Measurements from ENCODE around the gene ADAMTSL1. TPM values are rescaled to one million over a fixed set of nuclear protein-coding genes. Genes with fewer than 3 reads are reported as not detected.

Gene ADAMTSL1
- total and polyA plus RNA-seq, 4 donors: 0.31 to 3.4 (median 1.9) TPM

GRCh38 chr9:18606281-18606680 is 132.3 kb downstream of the ADAMTSL1 start:
- Histone ChIP-seq H3K9ac (ENCODE audit: low read depth in 1 of 2, low read length in 2 of 2) (no peak overlapping the region), H3K9me3 (ENCODE audit: control insufficient read depth in 4 of 4, low read length in 3 of 4) (no peaks in the 10 kb centered on the region), H3K4me3 (ENCODE audit: low read depth in 1 of 3, low read length in 3 of 3) (no peak overlapping the region), H3K36me3 (ENCODE audit: control insufficient read depth in 4 of 4, insufficient read depth in 3 of 4, low read depth in 1 of 4, low read length in 3 of 4) (no peaks in the 10 kb centered on the region), H3K27ac (ENCODE audit: low read depth in 1 of 2, low read length in 2 of 2) (peak overlapping the region; percentile 66 to 70), H3K4me1 (ENCODE audit: control insufficient read depth in 4 of 4, insufficient read depth in 4 of 4, low read length in 3 of 4) (peaks cover 0 to 20% (median 14%) of the 10 kb centered on the region in 4 donors), H3K27me3 (ENCODE audit: control insufficient read depth in 4 of 4, insufficient read depth in 4 of 4, low read length in 3 of 4) (no peaks in the 10 kb centered on the region)
- 70% methylated on average over 2 of the region's 2 CpGs for WGBS
- no peak for DNase-seq (ENCODE audit: low spot score)
- TF ChIP-seq FOXA2 (IDR thresholded peaks at IDR 0.05) (no peak), RAD21 (IDR thresholded peaks at IDR 0.05) (no peak), MAX (IDR thresholded peaks at IDR 0.05) (no peak), JUND (IDR thresholded peaks at IDR 0.05) (no peak), HNF4A (conservative IDR thresholded peaks at IDR 0.05) (no peak), GABPA (IDR thresholded peaks at IDR 0.05 in 1 of 2, conservative IDR thresholded peaks at IDR 0.05 in 1 of 2) (no peak), ZBTB33 (IDR thresholded peaks at IDR 0.05) (no peak)

GRCh38 chr9:18606846-18607245 is 132.9 kb downstream of the ADAMTSL1 start:
- no peak for DNase-seq (ENCODE audit: low spot score)
- no peak for TF ChIP-seq RAD21 (IDR thresholded peaks at IDR 0.05)
- TF ChIP-seq FOXA1 (IDR thresholded peaks at IDR 0.05): no peak
- TF ChIP-seq GABPA (IDR thresholded peaks at IDR 0.05 in 1 of 2, conservative IDR thresholded peaks at IDR 0.05 in 1 of 2): no peak
- no peak for TF ChIP-seq RXRA (IDR thresholded peaks at IDR 0.05)
- TF ChIP-seq YY1 (IDR thresholded peaks at IDR 0.05): no peak
- no peak for TF ChIP-seq JUND (IDR thresholded peaks at IDR 0.05)
- TF ChIP-seq ZBTB33 (IDR thresholded peaks at IDR 0.05): no peak
- TF ChIP-seq MAX (IDR thresholded peaks at IDR 0.05): no peak
- TF ChIP-seq HNF4G (IDR thresholded peaks at IDR 0.05): no peak
- TF ChIP-seq FOXA2 (IDR thresholded peaks at IDR 0.05): no peak
- TF ChIP-seq REST (IDR thresholded peaks at IDR 0.05): no peak
- TF ChIP-seq ATF3 (IDR thresholded peaks at IDR 0.05): no peak
- no peak for TF ChIP-seq EGR1 (IDR thresholded peaks at IDR 0.05; ENCODE audit: low read depth in 2 of 2)
- no peak for TF ChIP-seq TAF1 (conservative IDR thresholded peaks at IDR 0.05)
- TF ChIP-seq HNF4A (conservative IDR thresholded peaks at IDR 0.05): no peak
- TF ChIP-seq NR2F2 (IDR thresholded peaks at IDR 0.05): no peak
- no peak for TF ChIP-seq CTCF (IDR thresholded peaks at IDR 0.05; ENCODE audit: low read depth, low read length, missing input control)
- TF ChIP-seq SP1 (IDR thresholded peaks at IDR 0.05): no peak
- no peaks in the 10 kb centered on the region for H3K9me3 ChIP-seq (ENCODE audit: control insufficient read depth in 4 of 4, low read length in 3 of 4)
- no peak overlapping the region for H3K27ac ChIP-seq (ENCODE audit: low read depth in 1 of 2, low read length in 2 of 2)
- H3K36me3 ChIP-seq (ENCODE audit: control insufficient read depth in 4 of 4, insufficient read depth in 3 of 4, low read depth in 1 of 4, low read length in 3 of 4): no peaks in the 10 kb centered on the region
- no peaks in the 10 kb centered on the region for H3K27me3 ChIP-seq (ENCODE audit: control insufficient read depth in 4 of 4, insufficient read depth in 4 of 4, low read length in 3 of 4)
- H3K4me3 ChIP-seq (ENCODE audit: low read depth in 1 of 3, low read length in 3 of 3): no peak overlapping the region
- H3K9ac ChIP-seq (ENCODE audit: low read depth in 1 of 2, low read length in 2 of 2): no peak overlapping the region
- peaks cover 0 to 20% (median 14%) of the 10 kb centered on the region in 4 donors for H3K4me1 ChIP-seq (ENCODE audit: control insufficient read depth in 4 of 4, insufficient read depth in 4 of 4, low read length in 3 of 4)
